HFFc6 (cell line): ENCODE data around the gene ATP13A3. TPM values are rescaled to one million over a fixed set of nuclear protein-coding genes. Genes with fewer than 3 reads are reported as not detected.
A peak's percentile ranks its signal among the peaks of the same experiment; 100 is the strongest.

ENCODE experiments used
- DNase-seq: peaks from one replicate; pipeline ENCODE4 v3.0.0-alpha.2; 2018
- H3K27ac Mint-ChIP-seq: 2 replicates; pipeline ENCODE4 v1.8.0; 2020; ENCODE audit warnings: mild to moderate bottlenecking, mixed read lengths
- H3K27me3 Mint-ChIP-seq: 2 replicates; pipeline ENCODE4 v1.8.0; 2021; ENCODE audit warnings: mild to moderate bottlenecking, moderate library complexity, mixed read lengths; ENCODE audit not compliant: insufficient read depth
- H3K36me3 Mint-ChIP-seq: 2 replicates; pipeline ENCODE4 v1.8.0; 2021; ENCODE audit warnings: low read depth, mixed read lengths
- H3K4me1 Mint-ChIP-seq: 2 replicates; pipeline ENCODE4 v1.8.0; 2020; ENCODE audit warnings: low read depth, mixed read lengths
- H3K4me3 Mint-ChIP-seq: 2 replicates; pipeline ENCODE4 v1.8.0; 2020; ENCODE audit warnings: mild to moderate bottlenecking, moderate library complexity, mixed read lengths
- H3K9me3 Mint-ChIP-seq: 2 replicates; pipeline ENCODE4 v1.8.0; 2020; ENCODE audit warnings: mild to moderate bottlenecking, mixed read lengths
- total RNA-seq, 6 experiments: library from RNA; stranded (reverse); fragmentation: NEBNext Ultra II Directional; extraction: Animal tissue kit (Norgen Biotek cat#: 25700); gene quantifications; 2 replicates in 1 of 6; 3 replicates in 5 of 6; pipeline ENCODE4 v1.2.3, GENCODE V29; 2021
- TF ChIP-seq, protein P1 (sequence below): fragments of 200-600 bp; sonication (generic); IDR thresholded peaks from 2 replicates; pipeline ENCODE4 v1.5.0; 2021; ENCODE audit warnings: antibody characterized with exemption, mild to moderate bottlenecking

Gene ATP13A3
- total RNA-seq, 6 experiments from 2014 or later: 114 to 123 (median 117) TPM

DNA sequence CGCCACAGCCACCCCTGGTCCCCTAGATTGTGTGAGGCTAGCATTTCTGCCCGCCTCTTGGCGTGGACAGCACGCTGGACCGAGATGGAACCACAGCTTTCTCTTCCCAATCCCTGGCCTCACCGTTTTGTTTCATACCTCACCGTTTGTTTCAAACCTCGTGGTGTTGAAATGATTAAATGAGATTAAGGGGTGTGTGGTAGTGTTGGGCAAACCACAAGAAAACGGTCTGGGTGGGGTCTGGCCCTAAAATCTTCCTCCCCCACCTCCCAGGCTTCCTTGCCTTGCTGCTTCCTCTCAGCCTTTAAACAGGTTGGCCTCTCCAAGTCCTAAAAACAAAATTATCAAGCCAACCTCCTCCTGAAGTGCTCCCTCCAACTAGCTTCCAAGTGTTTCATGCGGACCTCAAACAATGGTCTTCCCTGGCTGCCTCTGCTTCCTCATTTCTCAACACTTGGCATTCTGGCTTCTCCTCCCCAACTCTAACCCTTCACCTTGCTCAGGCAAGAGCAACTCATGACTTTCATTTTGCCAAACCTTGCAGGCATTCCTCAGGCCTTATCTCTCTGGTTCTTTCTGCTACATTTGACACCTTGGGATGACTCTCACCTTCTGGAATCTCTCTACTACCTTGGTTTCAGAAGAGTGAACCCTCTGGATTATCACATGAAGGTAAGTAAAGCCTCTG, 1.4 kb upstream of the ATP13A3 start:
- H3K27me3 Mint-ChIP-seq: peaks cover 4% of the 10 kb centered on the region; the same call in 1 of the 2 replicates
- DNase-seq: no peak
- peaks cover 17% of the 10 kb centered on the region; the same call in 1 of the 2 replicates for H3K36me3 Mint-ChIP-seq
- H3K27ac Mint-ChIP-seq: peak overlapping the region; percentile 85
- H3K9me3 Mint-ChIP-seq: no peaks in the 10 kb centered on the region; the same call in 1 of the 2 replicates
- peak overlapping the region; percentile 51 for H3K4me3 Mint-ChIP-seq
- peaks cover 55% of the 10 kb centered on the region for H3K4me1 Mint-ChIP-seq
- TF ChIP-seq, protein P1, sequence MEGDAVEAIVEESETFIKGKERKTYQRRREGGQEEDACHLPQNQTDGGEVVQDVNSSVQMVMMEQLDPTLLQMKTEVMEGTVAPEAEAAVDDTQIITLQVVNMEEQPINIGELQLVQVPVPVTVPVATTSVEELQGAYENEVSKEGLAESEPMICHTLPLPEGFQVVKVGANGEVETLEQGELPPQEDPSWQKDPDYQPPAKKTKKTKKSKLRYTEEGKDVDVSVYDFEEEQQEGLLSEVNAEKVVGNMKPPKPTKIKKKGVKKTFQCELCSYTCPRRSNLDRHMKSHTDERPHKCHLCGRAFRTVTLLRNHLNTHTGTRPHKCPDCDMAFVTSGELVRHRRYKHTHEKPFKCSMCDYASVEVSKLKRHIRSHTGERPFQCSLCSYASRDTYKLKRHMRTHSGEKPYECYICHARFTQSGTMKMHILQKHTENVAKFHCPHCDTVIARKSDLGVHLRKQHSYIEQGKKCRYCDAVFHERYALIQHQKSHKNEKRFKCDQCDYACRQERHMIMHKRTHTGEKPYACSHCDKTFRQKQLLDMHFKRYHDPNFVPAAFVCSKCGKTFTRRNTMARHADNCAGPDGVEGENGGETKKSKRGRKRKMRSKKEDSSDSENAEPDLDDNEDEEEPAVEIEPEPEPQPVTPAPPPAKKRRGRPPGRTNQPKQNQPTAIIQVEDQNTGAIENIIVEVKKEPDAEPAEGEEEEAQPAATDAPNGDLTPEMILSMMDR: no peak; the same call in 1 of the 2 replicates

DNA sequence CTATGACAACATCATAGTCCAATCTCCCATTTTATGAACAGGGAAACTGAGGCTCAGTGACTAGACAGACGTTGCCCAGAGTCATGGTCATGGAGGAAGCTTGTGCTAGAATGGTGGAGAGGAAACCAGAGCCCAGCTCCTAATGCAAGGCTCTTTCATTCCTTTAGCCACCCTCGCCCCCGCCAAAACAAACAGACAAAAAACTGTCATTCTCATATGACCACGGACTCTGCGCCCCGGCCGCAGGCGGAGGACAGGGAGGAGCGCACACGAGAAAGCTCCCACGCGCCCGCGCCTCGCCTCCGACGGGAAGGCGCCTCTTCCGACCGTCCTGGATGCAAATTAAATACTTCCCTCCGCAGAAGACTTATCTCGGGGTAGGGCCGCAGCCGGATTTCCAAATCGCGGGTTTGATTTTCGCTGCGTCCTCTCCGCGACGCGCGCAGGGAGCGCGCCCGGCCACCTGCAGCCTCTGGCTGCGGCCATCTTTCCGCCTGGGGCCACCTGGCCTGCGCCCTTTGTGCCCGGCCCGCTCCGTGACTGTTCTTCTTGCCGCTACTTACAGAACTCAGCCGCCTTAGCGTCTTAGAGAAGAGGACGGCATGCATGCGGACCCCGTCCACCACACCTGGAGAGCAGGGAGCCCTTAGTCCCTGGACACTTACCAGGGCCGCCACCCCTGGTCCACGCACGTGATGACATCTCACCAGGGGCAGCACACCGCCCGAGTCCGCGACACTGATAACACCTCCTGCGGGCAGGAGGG, 670 bp upstream of the ATP13A3 start:
- peaks cover 19% of the 10 kb centered on the region for H3K36me3 Mint-ChIP-seq
- peaks cover 57% of the 10 kb centered on the region for H3K4me1 Mint-ChIP-seq
- no peak for DNase-seq
- TF ChIP-seq, protein P1: no peak
- H3K27ac Mint-ChIP-seq: peak overlapping the region; percentile 65
- H3K27me3 Mint-ChIP-seq: peaks cover 4% of the 10 kb centered on the region; the same call in 1 of the 2 replicates
- H3K4me3 Mint-ChIP-seq: peak overlapping the region; percentile 80
- H3K9me3 Mint-ChIP-seq: no peaks in the 10 kb centered on the region; the same call in 1 of the 2 replicates

DNA sequence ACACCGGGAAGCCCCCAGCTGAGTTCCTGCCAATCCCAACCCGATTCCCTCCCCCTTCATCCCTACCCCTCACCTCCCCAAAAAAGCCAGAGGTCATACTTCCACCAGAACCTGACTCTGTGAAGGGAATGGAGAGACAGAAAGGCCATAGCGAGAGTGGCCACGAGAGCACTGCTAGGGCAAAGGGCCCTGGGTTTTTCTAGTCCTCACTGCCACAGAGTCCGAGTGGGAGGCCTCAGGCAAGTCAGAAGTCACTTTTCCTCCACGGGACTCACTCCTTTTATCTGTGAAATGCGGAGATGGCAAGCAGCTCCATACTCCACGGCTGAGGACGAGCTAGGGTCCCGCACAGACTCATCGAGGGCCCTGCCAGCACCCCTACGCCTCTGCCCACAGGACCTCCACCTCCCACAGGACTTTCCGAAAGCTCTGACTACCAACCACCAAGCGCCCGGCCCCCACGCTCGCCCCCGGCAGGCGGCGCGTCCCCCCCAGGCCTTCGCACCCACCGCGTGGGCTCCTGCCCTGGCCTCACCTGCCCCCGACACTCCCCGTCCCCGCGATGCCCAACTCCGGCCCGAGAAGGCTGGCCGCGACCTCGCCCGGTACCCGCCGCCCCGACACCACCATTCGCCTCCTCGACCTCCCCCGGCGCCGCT, 792 bp downstream of the ATP13A3 start:
- H3K36me3 Mint-ChIP-seq: peaks cover 30% of the 10 kb centered on the region
- no peaks in the 10 kb centered on the region; the same call in 1 of the 2 replicates for H3K9me3 Mint-ChIP-seq
- no peak for DNase-seq
- peak overlapping the region; percentile 95 for H3K27ac Mint-ChIP-seq
- H3K27me3 Mint-ChIP-seq: peaks cover 4% of the 10 kb centered on the region; the same call in 1 of the 2 replicates
- TF ChIP-seq, protein P1: peak; percentile 62
- peak overlapping the region; percentile 92 for H3K4me3 Mint-ChIP-seq
- H3K4me1 Mint-ChIP-seq: peaks cover 69% of the 10 kb centered on the region

DNA sequence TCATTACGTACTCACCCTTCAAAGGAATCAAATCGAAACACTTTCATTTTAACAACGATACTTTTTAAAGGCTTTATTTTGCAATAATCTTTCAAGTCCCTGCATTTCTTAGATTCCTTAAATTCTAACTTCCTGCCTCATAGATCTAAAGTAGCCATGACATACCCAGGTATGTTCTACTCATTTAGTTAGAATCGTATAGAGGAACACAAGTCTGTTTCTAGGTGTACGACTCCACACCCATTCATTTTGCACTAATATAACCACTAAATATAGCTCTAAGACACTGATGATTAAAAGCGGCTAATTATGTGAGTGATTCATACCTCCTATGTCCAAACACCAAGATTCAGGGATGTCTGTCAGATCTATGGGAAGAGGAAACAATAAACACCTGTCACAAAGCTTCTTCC, 1.3 kb downstream of the ATP13A3 start:
- Mint-ChIP-seq H3K9me3 (no peaks in the 10 kb centered on the region; the same call in 1 of the 2 replicates), H3K27ac (peak overlapping the region; percentile 95), H3K27me3 (peaks cover 4% of the 10 kb centered on the region; the same call in 1 of the 2 replicates), H3K36me3 (peaks cover 30% of the 10 kb centered on the region), H3K4me1 (peaks cover 69% of the 10 kb centered on the region), H3K4me3 (peak overlapping the region; percentile 92)
- no peak for DNase-seq
- TF ChIP-seq, protein P1: no peak

DNA sequence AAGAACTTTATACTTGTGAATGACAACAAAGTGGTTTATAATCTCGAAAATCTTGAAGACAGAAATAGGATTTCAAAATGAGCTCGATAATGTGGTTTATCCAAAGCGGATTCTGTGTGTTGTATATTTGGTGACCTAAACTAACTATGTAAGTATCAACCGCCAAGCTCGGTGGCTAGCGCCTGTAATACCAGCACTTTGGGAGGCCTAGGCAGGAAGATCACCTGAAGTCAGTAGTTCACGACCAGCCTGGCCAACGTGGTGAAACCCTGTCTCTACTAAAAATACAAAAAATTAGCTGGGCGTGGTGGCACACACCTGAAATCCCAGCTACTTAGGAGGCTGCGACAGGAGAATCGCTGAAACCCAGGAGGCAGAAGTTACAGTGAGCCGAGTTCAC, 2.2 kb downstream of the ATP13A3 start:
- TF ChIP-seq, protein P1: no peak
- Mint-ChIP-seq H3K9me3 (no peaks in the 10 kb centered on the region; the same call in 1 of the 2 replicates), H3K4me1 (peaks cover 69% of the 10 kb centered on the region), H3K36me3 (peaks cover 30% of the 10 kb centered on the region), H3K27me3 (peaks cover 4% of the 10 kb centered on the region; the same call in 1 of the 2 replicates), H3K4me3 (peak overlapping the region; percentile 92), H3K27ac (peak overlapping the region; percentile 95)
- DNase-seq: no peak
